ENCODE results near the gene CACNA1H. TPM values are rescaled to one million over a fixed set of nuclear protein-coding genes. Genes with fewer than 3 reads are reported as not detected.
A peak's percentile ranks its signal among the peaks of the same experiment; 100 is the strongest.

CACNA1H gene
- total and polyA plus RNA-seq, 9 of the 15 experiments (the other 6 are each of a cell fraction or from before 2014, with no cell fraction given): 0.10 to 0.18 TPM; not detected in 7

DNA sequence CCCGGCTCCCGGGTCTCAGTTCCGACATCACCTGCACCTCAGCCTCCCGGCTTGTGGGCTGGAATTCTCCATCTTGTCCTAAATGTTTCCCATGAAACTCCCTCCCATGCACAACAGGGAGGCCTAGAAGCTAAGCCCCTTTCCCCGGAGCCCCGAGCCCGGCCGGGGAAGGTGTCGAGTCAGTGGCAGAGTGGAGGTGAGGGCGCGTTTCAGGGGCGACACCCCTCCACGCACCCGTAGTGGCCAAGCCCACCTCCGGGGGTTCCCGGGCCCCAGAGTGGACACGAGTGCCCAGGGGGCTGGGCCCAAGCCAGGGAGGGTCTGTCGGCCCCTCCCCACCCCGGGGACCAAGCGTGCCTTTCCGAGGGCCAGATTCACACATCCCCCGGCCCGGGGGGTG lies 31.9 kb upstream of the CACNA1H start (continued):
- no peak for TF ChIP-seq ETV1 (tag; conservative IDR thresholded peaks at IDR 0.05; ENCODE audit: low read depth)

DNA sequence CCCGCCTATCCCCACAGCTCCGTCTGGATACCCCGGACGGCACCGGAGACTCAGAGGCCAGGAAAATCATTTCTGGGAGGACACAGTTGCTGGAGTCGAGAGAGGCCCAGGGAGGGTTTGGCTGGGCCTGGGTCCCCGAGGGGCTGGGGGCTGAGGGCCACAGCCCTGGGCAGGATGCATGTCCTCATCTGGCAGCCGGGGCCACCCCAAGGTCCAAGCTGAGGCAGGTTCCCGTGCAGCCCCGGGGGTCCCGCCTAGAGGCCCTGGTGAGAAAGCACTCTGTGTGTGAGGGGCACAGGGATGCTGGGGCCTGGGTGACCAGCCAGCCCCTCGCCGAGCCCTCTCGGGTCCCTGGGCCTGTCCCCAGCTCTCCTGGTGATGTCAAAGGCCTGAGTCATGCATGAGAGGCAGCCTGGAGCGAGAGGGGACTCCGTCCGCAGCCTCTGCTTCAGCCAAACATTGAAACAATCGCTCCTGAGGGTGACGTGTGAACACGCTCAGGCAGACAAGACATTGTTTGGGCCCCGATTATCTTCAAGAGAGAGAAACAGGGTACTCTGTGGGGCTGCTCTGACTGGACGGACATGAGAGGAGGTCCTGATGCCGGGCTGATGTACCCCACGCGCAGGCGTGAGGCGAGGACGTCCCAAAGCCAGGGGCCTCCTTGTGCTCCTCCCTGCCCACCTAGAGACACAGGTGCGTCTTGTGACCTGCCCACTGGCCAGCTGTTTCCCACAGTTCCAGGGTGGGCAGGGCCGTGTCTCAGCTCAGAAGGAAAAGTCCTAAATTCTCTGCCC lies 31.1 kb upstream of the CACNA1H start:
- no peak; the same call in 1 of the 3 replicates for ATAC-seq
- Histone ChIP-seq H3K4me3 (no peak overlapping the region), H3K79me2 (ENCODE audit: control insufficient read depth, insufficient read depth, low read length) (no peaks in the 10 kb centered on the region), H3K9me1 (ENCODE audit: control insufficient read depth, insufficient read depth, low read length) (no peaks in the 10 kb centered on the region), H2AFZ (ENCODE audit: low read depth, low read length) (no peak overlapping the region), H3K36me3 (ENCODE audit: control insufficient read depth, insufficient read depth, low read length) (no peaks in the 10 kb centered on the region), H3K27me3 (ENCODE audit: control insufficient read depth in 2 of 2, insufficient read depth in 2 of 2, low read length in 2 of 2) (peaks cover 7 to 71% of the 10 kb centered on the region in 2 experiments; a peak in 3 of 5 replicates), H3K4me2 (ENCODE audit: insufficient read depth, low read length) (no peak overlapping the region), H3K4me1 (replicated peaks in 1 of 2; ENCODE audit: control insufficient read depth in 2 of 2, insufficient read depth in 2 of 2, low read length in 2 of 2) (peaks cover 0 to 83% of the 10 kb centered on the region in 2 experiments; a peak in 2 of 5 replicates), H4K20me1 (replicated peaks; ENCODE audit: control insufficient read depth, insufficient read depth, low read length) (peaks cover 13% of the 10 kb centered on the region), H3K9ac (ENCODE audit: insufficient read depth in 1 of 2, low read depth in 2 of 2, low read length in 2 of 2) (no peak overlapping the region), H3K27ac (ENCODE audit: extremely low read depth, low read depth, low read length) (no peak overlapping the region), H3K9me3 (replicated peaks; ENCODE audit: control insufficient read depth, insufficient read depth, low read depth, low read length) (no peaks in the 10 kb centered on the region)
- FAIRE-seq: no peak
- WGBS (ENCODE audit: insufficient coverage, low coverage, missing lambda C conversion rate): 8% methylated on average over 27 of the region's 30 CpGs
- ChIA-PET CTCF (ENCODE audit: low intra/inter-chr PET ratio) (no interaction called here), POLR2A (interaction anchor here (0.6 kb wide), 1 partner anchor 18 kb away, joined by 3 read pairs; no protein-coding TSS in a partner anchor)
- no TSS peak for BruUV-seq (replicated peaks)
- in situ Hi-C loops (cut with MboI): no loop called here
- intact Hi-C loops (cut with micrococcal nuclease): no loop called here
- peak in 3 of 4 experiments; percentile 23 to 34 (median 27) for DNase-seq (ENCODE audit: extremely low read depth in 1 of 4, low spot score in 3 of 4)
- TF ChIP-seq ZBTB7A (IDR thresholded peaks at IDR 0.05; ENCODE audit: borderline replicate concordance, control insufficient read depth, low read depth, low read length) (0 out of 2 replicates have a peak, but pooled peaks have one; percentile 23), RFX7 (CRISPR knock-in tag; IDR thresholded peaks at IDR 0.05) (no peak), HDAC3 (IDR thresholded peaks at IDR 0.05; ENCODE audit: borderline replicate concordance, partially characterized antibody) (no peak), MYC (IDR thresholded peaks at IDR 0.05; ENCODE audit: low read depth, low read length) (no peak), MYC (CRISPR knock-in tag; IDR thresholded peaks at IDR 0.05; ENCODE audit: borderline replicate concordance, low read depth) (no peak), NFE2 (IDR thresholded peaks at IDR 0.05; ENCODE audit: low read depth) (peak; percentile 33; the same call in 1 of the 2 replicates)
- TF ChIP-seq, protein P1, sequence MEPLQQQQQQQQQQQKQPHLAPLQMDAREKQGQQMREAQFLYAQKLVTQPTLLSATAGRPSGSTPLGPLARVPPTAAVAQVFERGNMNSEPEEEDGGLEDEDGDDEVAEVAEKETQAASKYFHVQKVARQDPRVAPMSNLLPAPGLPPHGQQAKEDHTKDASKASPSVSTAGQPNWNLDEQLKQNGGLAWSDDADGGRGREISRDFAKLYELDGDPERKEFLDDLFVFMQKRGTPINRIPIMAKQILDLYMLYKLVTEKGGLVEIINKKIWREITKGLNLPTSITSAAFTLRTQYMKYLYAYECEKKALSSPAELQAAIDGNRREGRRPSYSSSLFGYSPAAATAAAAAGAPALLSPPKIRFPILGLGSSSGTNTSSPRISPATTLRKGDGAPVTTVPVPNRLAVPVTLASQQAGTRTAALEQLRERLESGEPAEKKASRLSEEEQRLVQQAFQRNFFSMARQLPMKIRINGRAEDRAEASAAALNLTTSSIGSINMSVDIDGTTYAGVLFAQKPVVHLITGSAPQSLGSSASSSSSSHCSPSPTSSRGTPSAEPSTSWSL (CRISPR knock-in tag; IDR thresholded peaks at IDR 0.05; ENCODE audit: borderline replicate concordance): no peak
- TF ChIP-seq, protein P2, sequence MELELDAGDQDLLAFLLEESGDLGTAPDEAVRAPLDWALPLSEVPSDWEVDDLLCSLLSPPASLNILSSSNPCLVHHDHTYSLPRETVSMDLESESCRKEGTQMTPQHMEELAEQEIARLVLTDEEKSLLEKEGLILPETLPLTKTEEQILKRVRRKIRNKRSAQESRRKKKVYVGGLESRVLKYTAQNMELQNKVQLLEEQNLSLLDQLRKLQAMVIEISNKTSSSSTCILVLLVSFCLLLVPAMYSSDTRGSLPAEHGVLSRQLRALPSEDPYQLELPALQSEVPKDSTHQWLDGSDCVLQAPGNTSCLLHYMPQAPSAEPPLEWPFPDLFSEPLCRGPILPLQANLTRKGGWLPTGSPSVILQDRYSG (tag; conservative IDR thresholded peaks at IDR 0.05; ENCODE audit: low read depth): no peak
- TF ChIP-seq, protein P3, sequence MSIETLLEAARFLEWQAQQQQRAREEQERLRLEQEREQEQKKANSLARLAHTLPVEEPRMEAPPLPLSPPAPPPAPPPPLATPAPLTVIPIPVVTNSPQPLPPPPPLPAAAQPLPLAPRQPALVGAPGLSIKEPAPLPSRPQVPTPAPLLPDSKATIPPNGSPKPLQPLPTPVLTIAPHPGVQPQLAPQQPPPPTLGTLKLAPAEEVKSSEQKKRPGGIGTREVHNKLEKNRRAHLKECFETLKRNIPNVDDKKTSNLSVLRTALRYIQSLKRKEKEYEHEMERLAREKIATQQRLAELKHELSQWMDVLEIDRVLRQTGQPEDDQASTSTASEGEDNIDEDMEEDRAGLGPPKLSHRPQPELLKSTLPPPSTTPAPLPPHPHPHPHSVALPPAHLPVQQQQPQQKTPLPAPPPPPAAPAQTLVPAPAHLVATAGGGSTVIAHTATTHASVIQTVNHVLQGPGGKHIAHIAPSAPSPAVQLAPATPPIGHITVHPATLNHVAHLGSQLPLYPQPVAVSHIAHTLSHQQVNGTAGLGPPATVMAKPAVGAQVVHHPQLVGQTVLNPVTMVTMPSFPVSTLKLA (conservative IDR thresholded peaks at IDR 0.05): no peak
- TF ChIP-seq, protein P4, sequence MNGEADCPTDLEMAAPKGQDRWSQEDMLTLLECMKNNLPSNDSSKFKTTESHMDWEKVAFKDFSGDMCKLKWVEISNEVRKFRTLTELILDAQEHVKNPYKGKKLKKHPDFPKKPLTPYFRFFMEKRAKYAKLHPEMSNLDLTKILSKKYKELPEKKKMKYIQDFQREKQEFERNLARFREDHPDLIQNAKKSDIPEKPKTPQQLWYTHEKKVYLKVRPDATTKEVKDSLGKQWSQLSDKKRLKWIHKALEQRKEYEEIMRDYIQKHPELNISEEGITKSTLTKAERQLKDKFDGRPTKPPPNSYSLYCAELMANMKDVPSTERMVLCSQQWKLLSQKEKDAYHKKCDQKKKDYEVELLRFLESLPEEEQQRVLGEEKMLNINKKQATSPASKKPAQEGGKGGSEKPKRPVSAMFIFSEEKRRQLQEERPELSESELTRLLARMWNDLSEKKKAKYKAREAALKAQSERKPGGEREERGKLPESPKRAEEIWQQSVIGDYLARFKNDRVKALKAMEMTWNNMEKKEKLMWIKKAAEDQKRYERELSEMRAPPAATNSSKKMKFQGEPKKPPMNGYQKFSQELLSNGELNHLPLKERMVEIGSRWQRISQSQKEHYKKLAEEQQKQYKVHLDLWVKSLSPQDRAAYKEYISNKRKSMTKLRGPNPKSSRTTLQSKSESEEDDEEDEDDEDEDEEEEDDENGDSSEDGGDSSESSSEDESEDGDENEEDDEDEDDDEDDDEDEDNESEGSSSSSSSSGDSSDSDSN (IDR thresholded peaks at IDR 0.05; ENCODE audit: borderline replicate concordance in 1 of 2, low read depth in 2 of 2, low read length in 2 of 2): peak in 1 of 2 experiments; percentile 31; a peak in 1 of 4 replicates

All from K562 (cell line).